HG03439 (cell line): ENCODE results near the gene SYT6.

Experiments
- ATAC-seq: cut with Tn5 transposase; IDR thresholded peaks from one replicate; pipeline ENCODE4 v1.9.1; 2021; ENCODE audit warnings: mild to moderate bottlenecking, moderate library complexity; ENCODE audit not compliant: unreplicated experiment

SYT6 gene

GRCh38 chr1:114154963-114155322 is 1.3 kb upstream of the SYT6 start:
- ATAC-seq: no peak

DNA sequence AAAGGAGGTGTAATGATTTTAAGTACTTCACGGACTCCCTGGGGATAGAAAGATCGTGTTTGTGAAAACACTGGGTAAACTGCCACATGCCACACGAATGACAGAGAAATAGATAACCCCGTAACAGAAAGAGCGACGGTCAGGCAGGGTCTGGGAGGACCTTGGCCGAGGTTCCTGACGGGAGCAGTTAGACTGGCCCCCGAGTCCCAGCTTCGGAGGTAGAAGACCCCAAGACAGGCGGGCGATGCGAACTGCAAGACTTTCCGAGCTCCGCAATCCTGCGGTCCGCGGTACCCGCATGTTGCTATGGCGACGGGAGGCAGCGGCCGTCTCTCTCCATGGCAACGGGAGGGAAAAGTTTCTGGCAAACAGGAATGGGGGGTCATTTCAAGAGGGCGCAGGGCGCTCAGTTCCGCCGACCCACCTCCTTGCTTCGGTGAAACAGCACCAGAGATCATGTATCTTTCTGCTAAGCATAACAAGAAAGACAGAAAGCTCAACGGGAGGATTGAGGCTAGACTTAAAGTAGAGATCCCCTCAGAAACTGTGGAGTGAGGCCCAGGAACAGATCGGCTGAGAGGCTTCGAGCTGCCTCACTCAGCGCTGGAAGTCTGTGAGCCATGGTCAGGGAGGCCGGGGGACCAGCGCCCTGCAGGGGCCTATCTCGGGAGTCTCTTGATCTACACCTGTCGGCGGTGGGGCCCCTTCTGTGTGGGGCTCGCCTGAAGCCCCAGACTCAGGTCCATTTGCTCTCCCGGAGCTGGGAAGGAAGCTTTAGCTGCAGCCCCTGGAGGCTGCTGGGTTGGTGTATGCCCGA is 685 bp upstream of the SYT6 start:
- no peak for ATAC-seq

DNA sequence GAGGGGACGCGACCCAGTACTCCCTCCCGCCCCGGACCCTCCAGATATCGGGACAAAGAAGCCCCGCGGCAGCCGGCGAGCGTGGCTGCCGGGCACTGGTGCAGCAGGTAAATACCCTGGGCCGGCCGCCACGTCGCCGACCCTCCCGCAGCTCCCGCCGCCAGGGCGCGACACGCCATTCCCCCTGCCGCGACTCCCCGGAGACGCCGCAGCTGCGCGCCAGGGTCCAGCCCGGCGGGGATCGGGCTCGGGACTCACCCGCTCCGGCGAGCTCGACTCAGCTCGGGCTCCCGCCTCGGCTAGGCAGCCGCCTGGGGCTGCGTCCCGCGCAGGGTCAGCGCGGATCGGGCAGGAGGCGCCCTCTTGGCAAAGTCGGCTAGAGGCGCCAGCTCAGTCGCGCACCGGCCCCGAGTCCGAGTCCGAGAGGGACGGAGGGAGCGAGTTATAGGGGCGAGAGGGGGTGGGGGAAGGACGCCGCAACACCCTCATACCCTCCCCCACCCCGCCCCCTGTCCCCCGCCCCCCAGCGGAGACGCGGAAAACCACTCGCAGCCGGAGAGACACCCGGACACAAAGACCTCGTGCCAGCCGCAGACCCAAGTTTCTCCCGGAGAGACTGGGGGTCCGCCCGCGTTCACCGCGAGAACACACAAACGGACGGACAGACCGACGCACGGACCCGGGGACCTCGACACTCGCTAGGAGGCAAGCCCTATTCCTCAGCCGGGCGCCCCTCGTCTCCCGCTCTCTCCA is 985 bp downstream of the SYT6 start:
- no peak for ATAC-seq

- no peak for ATAC-seq
These were observed 1.6 kb downstream of the SYT6 start for GRCh38 chr1:114152089-114152507.

GRCh38 chr1:114150016-114150415 is 3.7 kb downstream of the SYT6 start:
- no peak for ATAC-seq

DNA sequence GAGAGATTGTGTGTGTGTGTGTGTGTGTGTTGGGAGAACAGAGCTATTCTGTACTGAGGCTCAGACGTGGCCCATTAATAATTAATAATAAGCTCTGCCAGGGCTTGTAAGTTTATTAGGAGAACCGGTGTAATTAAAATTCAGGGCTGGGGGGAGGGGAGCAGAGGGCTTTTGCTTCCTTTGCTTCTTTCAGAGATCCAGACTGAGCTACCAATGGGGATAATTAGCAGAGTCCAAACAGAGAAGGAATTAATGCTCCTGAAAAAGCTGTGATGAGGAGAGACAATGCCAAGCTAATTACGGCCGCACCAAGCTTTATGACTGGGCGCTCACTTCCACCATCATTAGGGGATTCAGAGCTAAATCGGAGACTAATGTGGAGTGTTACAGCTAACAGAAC is 4.5 kb downstream of the SYT6 start:
- ATAC-seq: no peak

GRCh38 chr1:114145504-114146151 is 8.0 kb downstream of the SYT6 start:
- no peak for ATAC-seq

GRCh38 chr1:114144016-114144415 is 9.7 kb downstream of the SYT6 start:
- ATAC-seq: no peak

DNA sequence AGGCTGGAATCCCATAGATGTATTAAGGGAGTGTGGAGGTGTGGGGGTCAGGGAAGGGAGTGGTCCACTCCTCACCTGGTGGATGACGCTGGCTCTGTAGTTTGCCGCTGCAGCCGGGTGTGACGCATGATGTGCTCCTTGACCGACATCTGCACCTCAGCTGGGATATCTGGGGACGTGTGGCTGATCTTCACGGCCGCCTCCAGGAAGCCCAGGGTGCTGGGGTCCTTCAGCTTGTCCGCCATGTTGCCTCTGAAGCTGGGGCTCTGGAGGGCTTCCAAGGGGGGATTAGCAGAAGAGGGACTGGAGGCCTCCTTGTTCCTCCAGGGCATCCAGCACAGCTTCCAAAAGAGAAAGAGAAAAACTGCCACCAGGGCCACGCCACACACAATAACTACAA is 14.1 kb downstream of the SYT6 start:
- no peak for ATAC-seq

- no peak for ATAC-seq
These were observed 16.2 kb downstream of the SYT6 start for GRCh38 chr1:114137497-114137896.

DNA sequence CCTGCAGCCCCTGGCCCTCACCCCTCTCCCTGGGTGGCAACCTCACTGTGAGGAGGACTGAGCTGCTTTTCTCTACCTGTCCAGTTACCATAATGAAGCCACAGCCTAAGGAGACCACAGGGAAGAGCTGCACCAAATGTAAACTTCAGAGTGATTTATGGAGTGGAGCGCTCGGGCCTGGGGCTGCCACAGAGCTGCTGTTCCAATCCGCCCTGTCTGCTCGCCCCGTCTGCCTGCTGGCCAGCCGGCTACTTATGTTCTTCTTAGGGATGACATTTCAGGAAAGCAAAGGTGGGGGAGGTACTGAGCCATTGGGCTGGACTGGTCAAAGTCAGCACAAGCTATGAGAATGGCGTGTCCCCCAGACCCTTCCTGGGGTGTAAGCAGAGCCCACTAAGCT is 17.9 kb downstream of the SYT6 start:
- ATAC-seq: no peak

DNA sequence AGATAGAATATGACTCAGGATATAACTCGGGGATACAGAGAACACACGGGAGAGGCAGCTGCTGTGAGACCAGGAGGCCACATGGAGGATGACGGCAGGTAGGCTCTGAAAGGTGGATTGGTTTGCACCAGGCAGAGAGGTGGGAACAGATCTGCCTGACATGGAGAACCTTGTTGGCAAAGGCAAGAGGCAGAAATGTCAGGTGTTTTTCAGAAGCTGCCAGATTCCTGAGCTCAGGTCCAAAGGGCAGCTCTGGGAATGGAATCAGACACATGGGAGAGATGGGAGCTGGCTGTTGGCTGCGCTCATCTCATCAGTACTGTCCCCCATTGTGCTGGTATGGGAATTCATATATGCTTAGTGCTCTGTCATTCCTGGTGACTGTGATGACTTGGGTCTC is 19.2 kb downstream of the SYT6 start:
- ATAC-seq: no peak

GRCh38 chr1:114133129-114133528 is 20.5 kb downstream of the SYT6 start:
- no peak for ATAC-seq

- ATAC-seq: no peak
These were observed 22.0 kb downstream of the SYT6 start for GRCh38 chr1:114131526-114132220.

DNA sequence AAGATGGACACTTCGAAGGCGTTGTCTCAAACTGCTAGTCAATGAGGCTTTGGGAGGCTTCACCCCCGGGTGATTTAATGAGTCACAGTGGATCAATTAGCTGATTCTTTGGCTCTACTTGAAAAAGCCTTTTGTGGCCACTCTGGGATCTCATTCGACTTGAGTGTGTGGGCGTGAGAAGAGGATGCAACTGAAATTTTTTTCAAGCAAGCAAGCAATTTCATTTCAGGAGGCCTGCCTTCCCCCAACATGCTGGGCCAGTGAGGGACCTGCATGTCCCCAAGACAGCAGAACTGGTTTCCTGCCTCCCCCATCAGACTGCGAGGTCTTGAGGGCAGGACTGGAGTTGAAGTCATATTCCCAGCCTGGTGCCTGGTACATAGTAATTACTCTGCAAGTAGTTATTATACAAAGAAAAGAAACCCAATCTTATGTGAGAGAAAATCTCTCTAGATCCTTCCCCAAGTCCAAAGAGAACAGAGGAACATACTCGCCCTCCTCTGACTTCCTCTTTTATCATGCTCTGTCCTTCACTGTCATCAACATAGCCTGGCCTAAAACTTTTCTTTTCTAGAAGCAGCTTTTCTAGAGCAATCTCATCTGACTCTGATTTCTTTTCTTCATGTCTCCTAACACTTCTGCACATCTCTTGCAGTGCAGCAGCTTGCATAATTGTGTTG is 22.7 kb downstream of the SYT6 start:
- no peak for ATAC-seq

- ATAC-seq: no peak
These were observed 23.5 kb downstream of the SYT6 start for GRCh38 chr1:114130213-114130612.

DNA sequence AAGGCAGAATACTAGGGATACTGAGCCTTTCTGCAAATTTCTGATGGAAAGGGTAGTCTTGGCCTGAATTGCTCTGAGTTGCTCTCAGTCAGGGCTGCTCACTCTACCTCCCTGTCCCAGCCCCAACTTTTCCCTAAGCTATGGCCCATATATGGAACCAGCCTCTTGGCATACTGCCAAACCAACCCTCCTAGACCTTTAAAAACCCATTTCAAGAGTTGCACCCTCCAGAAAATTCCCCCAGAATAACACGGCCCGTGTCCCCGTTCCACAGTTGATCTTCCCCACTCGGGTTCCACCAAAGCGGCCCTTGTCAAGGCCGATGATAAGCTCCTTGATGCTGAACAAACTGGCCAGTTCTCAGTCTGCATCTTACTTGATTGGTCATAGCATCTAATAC is 25.4 kb downstream of the SYT6 start:
- no peak for ATAC-seq

- ATAC-seq: no peak
These were observed 27.2 kb downstream of the SYT6 start for GRCh38 chr1:114126261-114127095.

- no peak for ATAC-seq
These were observed 29.0 kb downstream of the SYT6 start for GRCh38 chr1:114124644-114125043.
